T1000 (cell line): Measurements from ENCODE around the gene IGFL1.
"Not testable (repeated sequence)": the region's sequence is repeated elsewhere in the genome, so short reads cannot be mapped to it uniquely, and the experiment has no call there.

ENCODE experiments used
- DNase-seq: peaks from one replicate; lab custom pipeline; 2025; ENCODE audit warnings: mixed read lengths; lab: John Stamatoyannopoulos, UW

The IGFL1 gene

GRCh38 chr19:46202426-46202825 is 27.1 kb upstream of the IGFL1 start:
- no peak for DNase-seq

- DNase-seq: no peak
These were observed 26.4 kb upstream of the IGFL1 start for GRCh38 chr19:46202872-46203860.

- no peak for DNase-seq
These were observed 25.5 kb upstream of the IGFL1 start for GRCh38 chr19:46204008-46204407.

- no peak for DNase-seq
These were observed 24.2 kb upstream of the IGFL1 start for GRCh38 chr19:46205183-46205984.

- no peak for DNase-seq
These were observed 23.4 kb upstream of the IGFL1 start for GRCh38 chr19:46206176-46206575.

- DNase-seq: no peak
These were observed 22.9 kb upstream of the IGFL1 start for GRCh38 chr19:46206682-46207081.

- DNase-seq: not testable (repeated sequence)
These were observed 21.7 kb upstream of the IGFL1 start for GRCh38 chr19:46207858-46208257.

- no peak for DNase-seq
These were observed 20.5 kb upstream of the IGFL1 start for GRCh38 chr19:46209051-46209450.

- no peak for DNase-seq
These were observed 20.1 kb upstream of the IGFL1 start for GRCh38 chr19:46209472-46209871.

GRCh38 chr19:46210669-46211068 is 18.9 kb upstream of the IGFL1 start:
- no peak for DNase-seq

GRCh38 chr19:46211201-46211881 is 18.2 kb upstream of the IGFL1 start:
- DNase-seq: no peak

GRCh38 chr19:46212592-46212991 is 16.9 kb upstream of the IGFL1 start:
- not testable (repeated sequence) for DNase-seq

- no peak for DNase-seq
These were observed 16.4 kb upstream of the IGFL1 start for GRCh38 chr19:46213156-46213555.

GRCh38 chr19:46213806-46214205 is 15.7 kb upstream of the IGFL1 start:
- DNase-seq: no peak

GRCh38 chr19:46216612-46217011 is 12.9 kb upstream of the IGFL1 start:
- no peak for DNase-seq

- DNase-seq: no peak
These were observed 12.1 kb upstream of the IGFL1 start for GRCh38 chr19:46217476-46217875.

- no peak for DNase-seq
These were observed 11.4 kb upstream of the IGFL1 start for GRCh38 chr19:46218160-46218559.

- DNase-seq: no peak
These were observed 9.4 kb upstream of the IGFL1 start for GRCh38 chr19:46220038-46220615.

GRCh38 chr19:46221152-46221551 is 8.4 kb upstream of the IGFL1 start:
- DNase-seq: no peak

GRCh38 chr19:46221981-46222610 is 7.4 kb upstream of the IGFL1 start:
- no peak for DNase-seq

GRCh38 chr19:46223787-46224186 is 5.8 kb upstream of the IGFL1 start:
- DNase-seq: not testable (repeated sequence)
